ENCODE results near the gene SPATS2L.

GRCh38 chr2:200430017-200430416, 123.5 kb downstream of the SPATS2L start:
- TF ChIP-seq POLR2A (IDR thresholded peaks at IDR 0.05; ENCODE audit: low read depth, low read length) (no peak), POLR2AphosphoS5 (IDR thresholded peaks at IDR 0.05; ENCODE audit: low read depth, low read length) (no peak), TAF1 (IDR thresholded peaks at IDR 0.05; ENCODE audit: low read depth, low read length) (no peak)

Measured in GM12891 (cell line).